Measurements from ENCODE around the gene IGHMBP2. TPM values are rescaled to one million over a fixed set of nuclear protein-coding genes. Genes with fewer than 3 reads are reported as not detected.

The IGHMBP2 gene
- polyA plus RNA-seq, 1 donor from 2014 or later = 9.5 TPM

DNA sequence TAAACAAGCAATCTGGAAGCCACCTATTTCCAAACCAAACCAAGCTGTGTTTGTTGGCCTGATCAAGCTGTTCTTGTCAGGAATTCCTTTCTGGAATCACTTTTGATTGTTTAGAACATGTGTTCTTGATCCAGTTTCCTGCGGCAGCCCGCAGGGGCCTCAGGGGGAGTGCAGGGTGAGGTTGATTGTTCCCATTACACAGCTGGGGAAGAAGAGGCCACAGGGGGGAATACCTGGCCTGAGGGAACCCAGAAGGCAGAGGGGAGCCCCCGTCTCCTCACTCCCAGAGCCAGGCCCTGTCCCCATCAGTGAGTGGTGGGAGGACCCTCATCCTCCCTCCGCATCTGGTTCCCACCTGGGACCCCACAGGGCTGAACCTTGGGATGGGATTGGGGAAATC lies 72.9 kb downstream of the IGHMBP2 start:
- Histone ChIP-seq H3K4me2 (ENCODE audit: low read length) (no peak overlapping the region), H3K27ac (ENCODE audit: low read length) (no peak overlapping the region), H3K4me3 (ENCODE audit: low read length) (no peak overlapping the region), H3K9me3 (ENCODE audit: low read length) (no peaks in the 10 kb centered on the region), H3K27me3 (ENCODE audit: insufficient read depth, low read depth, low read length) (no peaks in the 10 kb centered on the region), H3K79me2 (replicated peaks; ENCODE audit: insufficient read depth, low read length) (no peaks in the 10 kb centered on the region), H2AFZ (ENCODE audit: low read depth, low read length) (no peak overlapping the region), H3K9ac (ENCODE audit: low read length) (no peak overlapping the region), H3K9me2 (ENCODE audit: insufficient read depth, low read length) (no peaks in the 10 kb centered on the region), H3K36me3 (ENCODE audit: insufficient read depth, low read length) (no peaks in the 10 kb centered on the region), H4K20me1 (ENCODE audit: insufficient read depth) (no peaks in the 10 kb centered on the region), H3F3A (ENCODE audit: insufficient read depth, low read length, poor library complexity, severe bottlenecking) (no peaks in the 10 kb centered on the region)
- TF ChIP-seq MXI1 (conservative IDR thresholded peaks at IDR 0.05; ENCODE audit: poor library complexity, severe bottlenecking) = no peak
- TF ChIP-seq POLR2AphosphoS5 (IDR thresholded peaks at IDR 0.05) = no peak
- TF ChIP-seq TAF1 (IDR thresholded peaks at IDR 0.05; ENCODE audit: low read depth) = no peak
- TF ChIP-seq, protein P1, sequence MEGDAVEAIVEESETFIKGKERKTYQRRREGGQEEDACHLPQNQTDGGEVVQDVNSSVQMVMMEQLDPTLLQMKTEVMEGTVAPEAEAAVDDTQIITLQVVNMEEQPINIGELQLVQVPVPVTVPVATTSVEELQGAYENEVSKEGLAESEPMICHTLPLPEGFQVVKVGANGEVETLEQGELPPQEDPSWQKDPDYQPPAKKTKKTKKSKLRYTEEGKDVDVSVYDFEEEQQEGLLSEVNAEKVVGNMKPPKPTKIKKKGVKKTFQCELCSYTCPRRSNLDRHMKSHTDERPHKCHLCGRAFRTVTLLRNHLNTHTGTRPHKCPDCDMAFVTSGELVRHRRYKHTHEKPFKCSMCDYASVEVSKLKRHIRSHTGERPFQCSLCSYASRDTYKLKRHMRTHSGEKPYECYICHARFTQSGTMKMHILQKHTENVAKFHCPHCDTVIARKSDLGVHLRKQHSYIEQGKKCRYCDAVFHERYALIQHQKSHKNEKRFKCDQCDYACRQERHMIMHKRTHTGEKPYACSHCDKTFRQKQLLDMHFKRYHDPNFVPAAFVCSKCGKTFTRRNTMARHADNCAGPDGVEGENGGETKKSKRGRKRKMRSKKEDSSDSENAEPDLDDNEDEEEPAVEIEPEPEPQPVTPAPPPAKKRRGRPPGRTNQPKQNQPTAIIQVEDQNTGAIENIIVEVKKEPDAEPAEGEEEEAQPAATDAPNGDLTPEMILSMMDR (IDR thresholded peaks at IDR 0.05; ENCODE audit: poor library complexity, severe bottlenecking) = no peak
- TF ChIP-seq SMC3 (conservative IDR thresholded peaks at IDR 0.05; ENCODE audit: poor library complexity) = no peak
- no peak for TF ChIP-seq EP300 (conservative IDR thresholded peaks at IDR 0.05; ENCODE audit: poor library complexity, severe bottlenecking)
- TF ChIP-seq, protein P2, sequence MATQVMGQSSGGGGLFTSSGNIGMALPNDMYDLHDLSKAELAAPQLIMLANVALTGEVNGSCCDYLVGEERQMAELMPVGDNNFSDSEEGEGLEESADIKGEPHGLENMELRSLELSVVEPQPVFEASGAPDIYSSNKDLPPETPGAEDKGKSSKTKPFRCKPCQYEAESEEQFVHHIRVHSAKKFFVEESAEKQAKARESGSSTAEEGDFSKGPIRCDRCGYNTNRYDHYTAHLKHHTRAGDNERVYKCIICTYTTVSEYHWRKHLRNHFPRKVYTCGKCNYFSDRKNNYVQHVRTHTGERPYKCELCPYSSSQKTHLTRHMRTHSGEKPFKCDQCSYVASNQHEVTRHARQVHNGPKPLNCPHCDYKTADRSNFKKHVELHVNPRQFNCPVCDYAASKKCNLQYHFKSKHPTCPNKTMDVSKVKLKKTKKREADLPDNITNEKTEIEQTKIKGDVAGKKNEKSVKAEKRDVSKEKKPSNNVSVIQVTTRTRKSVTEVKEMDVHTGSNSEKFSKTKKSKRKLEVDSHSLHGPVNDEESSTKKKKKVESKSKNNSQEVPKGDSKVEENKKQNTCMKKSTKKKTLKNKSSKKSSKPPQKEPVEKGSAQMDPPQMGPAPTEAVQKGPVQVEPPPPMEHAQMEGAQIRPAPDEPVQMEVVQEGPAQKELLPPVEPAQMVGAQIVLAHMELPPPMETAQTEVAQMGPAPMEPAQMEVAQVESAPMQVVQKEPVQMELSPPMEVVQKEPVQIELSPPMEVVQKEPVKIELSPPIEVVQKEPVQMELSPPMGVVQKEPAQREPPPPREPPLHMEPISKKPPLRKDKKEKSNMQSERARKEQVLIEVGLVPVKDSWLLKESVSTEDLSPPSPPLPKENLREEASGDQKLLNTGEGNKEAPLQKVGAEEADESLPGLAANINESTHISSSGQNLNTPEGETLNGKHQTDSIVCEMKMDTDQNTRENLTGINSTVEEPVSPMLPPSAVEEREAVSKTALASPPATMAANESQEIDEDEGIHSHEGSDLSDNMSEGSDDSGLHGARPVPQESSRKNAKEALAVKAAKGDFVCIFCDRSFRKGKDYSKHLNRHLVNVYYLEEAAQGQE (IDR thresholded peaks at IDR 0.05; ENCODE audit: borderline replicate concordance) = no peak
- no peak for TF ChIP-seq EZH2 (IDR thresholded peaks at IDR 0.05; ENCODE audit: borderline replicate concordance, insufficient read depth, low read length, poor library complexity, severe bottlenecking)
- no peak for TF ChIP-seq RAD21 (conservative IDR thresholded peaks at IDR 0.05)

DNA sequence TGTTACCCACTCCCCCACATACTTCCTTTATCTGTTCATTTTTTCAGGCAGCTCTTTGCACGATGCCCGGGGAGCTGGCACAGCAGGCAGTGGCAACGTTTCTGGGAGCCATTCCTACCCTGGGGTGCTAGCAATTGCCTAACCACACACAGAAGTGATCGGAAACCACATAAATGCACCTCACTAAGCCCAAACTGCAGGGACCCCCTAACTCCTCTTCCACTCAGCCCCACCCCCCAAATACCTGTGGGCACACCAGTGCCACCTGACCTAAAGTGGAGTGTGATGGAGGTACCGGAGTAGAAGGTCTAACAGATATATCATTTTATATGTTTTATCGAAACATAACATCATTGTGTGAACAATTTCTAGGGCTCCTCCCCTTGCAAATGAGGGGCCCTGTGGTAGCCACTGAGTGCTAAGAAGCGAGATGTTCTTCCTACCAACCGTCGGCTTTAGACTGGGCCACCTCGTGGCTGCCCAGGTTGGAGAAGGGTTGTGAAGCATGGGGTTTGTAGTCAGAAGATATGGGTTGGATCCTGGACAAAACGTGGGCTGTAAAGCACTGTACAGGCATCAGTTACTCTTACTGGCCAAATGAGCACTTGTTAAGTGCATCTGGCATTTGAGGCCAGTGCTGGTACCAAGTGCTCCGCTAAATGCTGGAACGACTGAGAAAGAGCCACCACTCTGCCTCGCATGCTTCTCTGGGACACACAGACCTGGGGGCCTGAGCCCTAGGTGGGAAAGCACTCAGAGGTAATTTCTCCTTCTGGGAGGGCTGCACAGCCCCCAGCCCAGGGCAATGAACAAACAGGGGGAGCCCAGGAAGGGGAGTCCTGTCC lies 74.3 kb downstream of the IGHMBP2 start:
- Histone ChIP-seq H3K79me2 (replicated peaks; ENCODE audit: insufficient read depth, low read length) (no peaks in the 10 kb centered on the region), H3K9me3 (ENCODE audit: low read length) (peaks cover 3% of the 10 kb centered on the region), H3K9ac (ENCODE audit: low read length) (no peak overlapping the region), H3K36me3 (ENCODE audit: insufficient read depth, low read length) (no peaks in the 10 kb centered on the region), H3K4me3 (ENCODE audit: low read length) (no peak overlapping the region), H3K9me2 (ENCODE audit: insufficient read depth, low read length) (no peaks in the 10 kb centered on the region), H3K4me2 (ENCODE audit: low read length) (no peak overlapping the region), H3F3A (ENCODE audit: insufficient read depth, low read length, poor library complexity, severe bottlenecking) (no peaks in the 10 kb centered on the region), H4K20me1 (ENCODE audit: insufficient read depth) (no peaks in the 10 kb centered on the region), H2AFZ (ENCODE audit: low read depth, low read length) (no peak overlapping the region), H3K27me3 (ENCODE audit: insufficient read depth, low read depth, low read length) (no peaks in the 10 kb centered on the region), H3K27ac (ENCODE audit: low read length) (no peak overlapping the region)
- TF ChIP-seq TAF1 (IDR thresholded peaks at IDR 0.05; ENCODE audit: low read depth) = no peak
- TF ChIP-seq EZH2 (IDR thresholded peaks at IDR 0.05; ENCODE audit: borderline replicate concordance, insufficient read depth, low read length, poor library complexity, severe bottlenecking) = no peak
- TF ChIP-seq EP300 (conservative IDR thresholded peaks at IDR 0.05; ENCODE audit: poor library complexity, severe bottlenecking) = no peak
- TF ChIP-seq, protein P2 (IDR thresholded peaks at IDR 0.05; ENCODE audit: borderline replicate concordance) = no peak
- no peak for TF ChIP-seq SMC3 (conservative IDR thresholded peaks at IDR 0.05; ENCODE audit: poor library complexity)
- TF ChIP-seq MXI1 (conservative IDR thresholded peaks at IDR 0.05; ENCODE audit: poor library complexity, severe bottlenecking) = no peak
- no peak for TF ChIP-seq RAD21 (conservative IDR thresholded peaks at IDR 0.05)
- TF ChIP-seq, protein P1 (IDR thresholded peaks at IDR 0.05; ENCODE audit: poor library complexity, severe bottlenecking) = no peak
- TF ChIP-seq POLR2AphosphoS5 (IDR thresholded peaks at IDR 0.05) = no peak

All from neural cell (in vitro differentiated cells).